ENCODE measurements around the gene ZGPAT. TPM values are rescaled to one million over a fixed set of nuclear protein-coding genes. Genes with fewer than 3 reads are reported as not detected.

The ZGPAT gene
- total RNA-seq, 1 experiment from 2014 or later = 27.6 TPM

- Histone ChIP-seq H3K4me1 (ENCODE audit: insufficient read depth, low read length) (no peaks in the 10 kb centered on the region; the same call in 1 of the 2 replicates), H2BK20ac (ENCODE audit: low read depth, low read length, poor library complexity, severe bottlenecking) (no peak overlapping the region), H3K9ac (ENCODE audit: extremely low read depth, insufficient read length, low read length) (no peak overlapping the region), H2AFZ (ENCODE audit: low read length) (no peak overlapping the region), H2BK15ac (ENCODE audit: low read depth, low read length) (no peak overlapping the region), H3K23ac (ENCODE audit: insufficient read length, low read depth, low read length) (no peak overlapping the region), H3T11ph (ENCODE audit: low read length) (no peak overlapping the region), H3K23me2 (ENCODE audit: insufficient read length, low read depth, low read length, poor library complexity, severe bottlenecking) (peaks cover 7% of the 10 kb centered on the region), H3K27me3 (ENCODE audit: insufficient read depth, low read length) (no peaks in the 10 kb centered on the region; the same call in 1 of the 2 replicates), H2BK12ac (ENCODE audit: insufficient read length, low read depth, low read length) (no peak overlapping the region), H4K8ac (replicated peaks; ENCODE audit: insufficient read length, low read depth, low read length) (no peak overlapping the region), H3K27ac (ENCODE audit: insufficient read length, low read depth, low read length) (no peak overlapping the region), H4K91ac (ENCODE audit: insufficient read length, low read depth, low read length) (no peak overlapping the region), H3K18ac (ENCODE audit: insufficient read length, low read depth, low read length) (no peak overlapping the region), H4K5ac (ENCODE audit: insufficient read length, low read depth, low read length) (no peak overlapping the region), H4K20me1 (ENCODE audit: control insufficient read depth, insufficient read depth, insufficient read length) (no peaks in the 10 kb centered on the region), H2BK5ac (ENCODE audit: insufficient read length, low read length) (no peak overlapping the region), H3K4ac (ENCODE audit: low read depth, low read length) (no peak overlapping the region), H3K4me2 (ENCODE audit: insufficient read depth, insufficient read length, low read length) (no peak overlapping the region), H2AK5ac (ENCODE audit: insufficient read length, low read length) (no peak overlapping the region), H3K9me3 (ENCODE audit: control insufficient read depth, low read depth, low read length) (no peaks in the 10 kb centered on the region), H3K56ac (ENCODE audit: insufficient read length, low read depth, low read length) (no peak overlapping the region), H3K79me1 (ENCODE audit: insufficient read depth, low read depth, low read length, poor library complexity, severe bottlenecking) (no peaks in the 10 kb centered on the region), H3K14ac (ENCODE audit: insufficient read depth, low read length) (no peak overlapping the region), H3K79me2 (ENCODE audit: insufficient read depth, low read length) (no peaks in the 10 kb centered on the region), H2BK120ac (ENCODE audit: low read depth, low read length, poor library complexity, severe bottlenecking) (no peak overlapping the region)
- Mint-ChIP-seq H3K36me3 (ENCODE audit: insufficient read depth in 1 of 3, low read depth in 3 of 3) (peaks cover 27 to 59% (median 51%) of the 10 kb centered on the region in 3 experiments), H3K4me1 (peaks cover 5 to 15% of the 10 kb centered on the region in 2 experiments), H3K9me3 (no peaks in the 10 kb centered on the region), H3K4me3 (no peak overlapping the region), H3K27ac (no peak overlapping the region), H3K27me3 (ENCODE audit: low read depth) (no peaks in the 10 kb centered on the region)
- DNase-seq = no peak
- no peak for TF ChIP-seq CTCF (conservative IDR thresholded peaks at IDR 0.05)
- no CpG with 5 or more reads among the region's 26 CpGs for WGBS (ENCODE audit: extremely low coverage, insufficient read length, low lambda C conversion rate)
Measured at GRCh38 chr20:63663332-63664066, 44.3 kb upstream of the ZGPAT start.

Data from H9 (cell line).